ENCODE measurements around the gene ACOXL.

Gene ACOXL

DNA sequence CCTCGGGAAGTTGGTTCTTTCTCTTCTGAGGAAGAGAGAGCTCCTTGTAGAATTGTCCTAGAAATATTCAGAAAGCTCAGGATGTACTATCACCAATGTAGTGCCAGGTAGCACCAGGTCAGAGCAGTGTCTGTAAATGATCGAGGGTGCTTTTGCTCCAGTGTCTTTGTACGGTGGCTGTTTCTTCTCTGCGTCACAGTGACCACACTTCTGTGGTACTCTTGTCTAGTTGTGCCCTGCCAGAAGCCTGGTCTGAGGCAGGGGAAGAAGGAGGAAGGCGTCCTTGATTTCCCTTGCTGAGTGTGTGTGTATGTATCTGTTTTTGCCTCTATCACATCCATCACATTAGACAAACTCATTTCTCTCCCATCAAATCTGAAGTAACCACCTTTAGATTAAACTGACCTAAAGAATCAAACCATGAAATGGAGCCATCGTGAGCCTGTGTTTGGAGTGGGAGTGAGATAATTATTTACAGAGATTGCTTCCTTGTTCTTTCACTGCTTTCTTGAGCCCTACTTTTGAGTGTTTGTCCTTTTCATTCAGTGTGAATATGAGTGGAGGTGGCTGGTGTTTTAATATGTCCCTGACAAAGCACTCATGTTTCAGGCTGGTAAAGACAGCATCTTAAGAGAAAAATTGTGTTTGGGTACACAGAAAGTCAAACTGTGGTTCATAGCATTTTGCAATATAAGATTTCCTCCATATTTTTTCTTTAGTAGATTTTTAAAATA is 97.2 kb downstream of the ACOXL start:
- TF ChIP-seq ZNF274 (IDR thresholded peaks at IDR 0.05; ENCODE audit: low read depth, low read length), result no peak
- no peak overlapping the region for H3K4me3 ChIP-seq (ENCODE audit: low read length)

DNA sequence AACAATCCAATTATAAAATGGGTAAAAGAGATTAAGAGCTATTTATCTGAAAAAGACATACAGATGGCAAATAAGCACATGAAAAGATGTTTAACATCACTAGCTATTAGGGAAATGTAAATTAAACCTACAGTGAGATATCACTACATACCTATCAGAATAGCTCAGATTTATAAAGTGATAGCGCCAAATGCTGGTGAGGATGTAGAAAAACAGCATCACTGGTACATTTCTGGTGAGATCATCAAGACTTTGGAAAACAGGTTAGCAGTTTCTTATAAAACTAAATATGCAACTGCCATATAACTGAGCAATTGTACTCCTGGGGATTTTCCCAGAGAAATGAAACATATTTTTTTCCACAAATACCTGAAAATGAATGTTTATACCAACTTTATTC is 100.4 kb downstream of the ACOXL start:
- TF ChIP-seq ZNF274 (IDR thresholded peaks at IDR 0.05; ENCODE audit: low read depth, low read length), result no peak
- H3K4me3 ChIP-seq (ENCODE audit: low read length), result no peak overlapping the region

DNA sequence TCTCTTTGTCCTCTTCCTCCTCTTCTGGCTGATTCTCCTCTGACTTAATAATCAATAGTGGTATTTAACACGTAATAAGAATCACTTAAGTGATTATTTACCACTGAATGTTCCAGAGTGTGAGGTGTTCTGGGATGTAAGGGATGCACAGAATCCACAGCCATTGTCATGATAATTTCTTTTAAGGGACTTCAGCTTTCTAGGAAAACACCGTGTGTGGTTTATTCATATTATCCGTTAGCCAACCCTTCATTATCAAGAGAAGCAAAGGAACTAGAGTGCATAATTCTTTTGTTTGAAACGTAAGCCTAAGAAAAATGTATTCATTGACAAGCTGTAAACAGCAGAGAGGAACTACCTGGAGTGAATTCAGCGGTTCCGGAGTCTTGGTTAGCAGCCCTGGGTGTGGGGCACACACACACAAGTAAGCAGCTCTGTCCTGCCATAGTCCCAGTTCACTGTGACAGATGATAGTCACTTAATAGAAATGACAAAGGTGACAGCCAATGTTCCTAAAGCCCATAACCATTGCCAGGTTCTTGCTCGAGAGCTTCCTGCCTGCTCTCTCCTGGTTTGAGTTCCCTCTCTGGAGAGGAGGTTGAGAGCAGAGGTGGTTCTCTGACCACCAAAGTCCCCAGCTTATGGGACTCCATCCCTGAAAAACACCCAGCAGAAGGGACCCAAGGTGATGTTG is 101.9 kb downstream of the ACOXL start:
- no peak for TF ChIP-seq ZNF274 (IDR thresholded peaks at IDR 0.05; ENCODE audit: low read depth, low read length)
- H3K4me3 ChIP-seq (ENCODE audit: low read length), result no peak overlapping the region

DNA sequence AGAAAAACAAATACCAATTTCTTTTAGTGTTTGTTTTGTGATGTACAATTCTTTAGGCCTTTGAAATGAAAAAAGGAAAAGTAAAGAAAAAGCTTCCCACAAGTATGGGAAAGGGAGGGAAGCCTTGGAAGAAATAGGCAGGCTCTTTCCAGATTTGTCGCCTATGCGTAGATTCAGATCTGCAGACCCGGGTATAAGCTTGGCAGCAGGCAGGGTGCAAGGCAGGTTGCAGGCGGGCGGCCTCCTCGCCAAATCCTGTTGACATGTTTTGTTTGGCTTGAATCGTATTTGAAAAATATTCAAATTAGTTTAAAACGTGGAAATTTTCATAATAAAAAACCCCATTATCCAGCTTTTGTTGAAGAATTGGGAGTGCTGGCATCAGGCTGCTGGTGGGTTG is 104.3 kb downstream of the ACOXL start:
- no peak overlapping the region for H3K4me3 ChIP-seq (ENCODE audit: low read length)
- TF ChIP-seq ZNF274 (IDR thresholded peaks at IDR 0.05; ENCODE audit: low read depth, low read length), result no peak

- H3K4me3 ChIP-seq (ENCODE audit: low read length), result no peak overlapping the region
- no peak for TF ChIP-seq ZNF274 (IDR thresholded peaks at IDR 0.05; ENCODE audit: low read depth, low read length)
These were observed 105.4 kb downstream of the ACOXL start for GRCh38 chr2:110837446-110838409.

GRCh38 chr2:110838657-110839384 is 106.4 kb downstream of the ACOXL start:
- no peak overlapping the region for H3K4me3 ChIP-seq (ENCODE audit: low read length)
- no peak for TF ChIP-seq ZNF274 (IDR thresholded peaks at IDR 0.05; ENCODE audit: low read depth, low read length)

DNA sequence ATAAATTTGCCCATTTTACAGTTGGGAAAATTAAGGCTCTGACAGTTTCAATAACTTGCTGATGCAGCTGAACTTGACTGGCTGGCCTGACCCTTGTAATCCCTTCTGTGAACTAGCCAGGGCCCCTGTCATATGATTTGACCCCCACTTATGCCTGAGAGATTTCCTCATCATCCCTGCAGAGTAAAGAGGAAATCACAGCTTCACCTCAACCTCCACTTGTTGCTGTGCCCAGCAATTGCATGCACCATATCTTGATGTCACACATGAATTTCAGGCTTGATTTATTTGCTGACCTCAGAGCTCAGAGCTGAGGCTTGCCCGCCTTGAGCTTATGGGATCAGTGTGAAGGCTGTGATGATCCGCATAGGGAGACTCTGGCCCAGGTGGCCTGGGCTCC is 108.1 kb downstream of the ACOXL start:
- no peak for TF ChIP-seq ZNF274 (IDR thresholded peaks at IDR 0.05; ENCODE audit: low read depth, low read length)
- no peak overlapping the region for H3K4me3 ChIP-seq (ENCODE audit: low read length)

GRCh38 chr2:110842048-110842447 is 109.7 kb downstream of the ACOXL start:
- H3K4me3 ChIP-seq (ENCODE audit: low read length), result no peak overlapping the region
- no peak for TF ChIP-seq ZNF274 (IDR thresholded peaks at IDR 0.05; ENCODE audit: low read depth, low read length)

DNA sequence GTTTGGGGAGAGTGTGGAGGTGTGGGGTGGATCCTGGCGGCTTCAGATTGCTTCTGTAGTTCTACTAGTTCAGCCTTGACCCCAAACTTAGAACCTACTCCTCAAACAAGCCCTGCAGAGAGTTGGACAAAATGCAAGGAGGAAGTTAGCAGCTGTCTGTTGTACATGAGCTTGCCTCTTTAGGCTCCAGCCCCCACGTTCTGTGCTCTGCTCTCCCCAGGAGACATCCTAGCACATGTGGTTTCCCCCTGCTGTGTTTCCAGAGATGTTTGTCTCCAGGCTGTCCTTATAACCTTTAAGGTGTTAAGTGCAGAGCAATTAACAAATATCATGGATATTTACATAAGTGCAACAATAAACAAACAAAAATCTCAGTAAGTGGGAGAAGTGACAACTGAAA is 111.1 kb downstream of the ACOXL start:
- TF ChIP-seq ZNF274 (IDR thresholded peaks at IDR 0.05; ENCODE audit: low read depth, low read length), result no peak

GRCh38 chr2:110843959-110844510 is 111.7 kb downstream of the ACOXL start:
- no peak for TF ChIP-seq ZNF274 (IDR thresholded peaks at IDR 0.05; ENCODE audit: low read depth, low read length)
- H3K4me3 ChIP-seq (ENCODE audit: low read length), result no peak overlapping the region

More for the DNA sequence above, 111.1 kb downstream of the ACOXL start:
- no peak overlapping the region for H3K4me3 ChIP-seq (ENCODE audit: low read length)

GRCh38 chr2:110847651-110848050 is 115.3 kb downstream of the ACOXL start:
- TF ChIP-seq ZNF274 (IDR thresholded peaks at IDR 0.05; ENCODE audit: low read depth, low read length), result no peak
- no peak overlapping the region for H3K4me3 ChIP-seq (ENCODE audit: low read length)

DNA sequence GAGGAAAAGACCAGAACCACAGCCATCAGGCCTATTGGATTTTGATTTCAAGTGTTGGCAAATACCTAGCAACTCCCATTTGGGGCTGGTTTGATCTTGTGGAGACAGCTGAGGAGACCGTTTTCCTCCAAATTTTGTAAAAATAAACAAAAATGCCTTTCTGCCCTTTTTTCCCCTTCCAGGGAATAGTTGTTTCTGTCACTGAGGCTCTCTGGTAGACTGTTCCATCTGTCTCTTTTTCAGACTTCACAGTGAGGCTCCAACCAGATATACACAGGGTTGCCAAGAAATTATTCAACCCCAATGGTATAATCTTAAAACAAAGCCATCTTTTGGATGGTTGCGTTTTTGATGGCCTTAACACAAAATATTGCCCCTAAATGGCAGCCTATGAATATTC is 115.7 kb downstream of the ACOXL start:
- no peak for TF ChIP-seq ZNF274 (IDR thresholded peaks at IDR 0.05; ENCODE audit: low read depth, low read length)
- H3K4me3 ChIP-seq (ENCODE audit: low read length), result no peak overlapping the region

GRCh38 chr2:110848519-110849030 is 116.2 kb downstream of the ACOXL start:
- no peak overlapping the region for H3K4me3 ChIP-seq (ENCODE audit: low read length)
- no peak for TF ChIP-seq ZNF274 (IDR thresholded peaks at IDR 0.05; ENCODE audit: low read depth, low read length)
